ENCODE results near the gene STX8.

STX8 gene

GRCh38 chr17:9444687-9445086, 130.9 kb downstream of the STX8 start:
- no peak for DNase-seq

GRCh38 chr17:9443811-9444210, 131.8 kb downstream of the STX8 start:
- no peak for DNase-seq

- DNase-seq: no peak
Measured at GRCh38 chr17:9439851-9440250, 135.8 kb downstream of the STX8 start.

GRCh38 chr17:9436630-9437029, 139.0 kb downstream of the STX8 start:
- no peak for DNase-seq

- no peak for DNase-seq
Measured at GRCh38 chr17:9435165-9435564, 140.5 kb downstream of the STX8 start.

- no peak for DNase-seq
Measured at GRCh38 chr17:9434642-9435057, 141.0 kb downstream of the STX8 start.

- no peak for DNase-seq
Measured at GRCh38 chr17:9432934-9433421, 142.6 kb downstream of the STX8 start.

GRCh38 chr17:9432134-9432885, 143.3 kb downstream of the STX8 start:
- no peak for DNase-seq

GRCh38 chr17:9431620-9432019, 144.0 kb downstream of the STX8 start:
- DNase-seq: no peak

GRCh38 chr17:9427465-9428315, 147.9 kb downstream of the STX8 start:
- DNase-seq: no peak

GRCh38 chr17:9424071-9424640, 151.5 kb downstream of the STX8 start:
- DNase-seq: no peak

GRCh38 chr17:9421525-9421924, 154.1 kb downstream of the STX8 start:
- DNase-seq: no peak

GRCh38 chr17:9419932-9420453, 155.6 kb downstream of the STX8 start:
- no peak for DNase-seq

- DNase-seq: no peak
Measured at GRCh38 chr17:9414471-9414870, 161.1 kb downstream of the STX8 start.

- no peak for DNase-seq
Measured at GRCh38 chr17:9410737-9411136, 164.9 kb downstream of the STX8 start.

- DNase-seq: no peak
Measured at GRCh38 chr17:9410301-9410700, 165.3 kb downstream of the STX8 start.

- DNase-seq: no peak
Measured at GRCh38 chr17:9409878-9410277, 165.7 kb downstream of the STX8 start.

GRCh38 chr17:9408868-9409829, 166.5 kb downstream of the STX8 start:
- no peak for DNase-seq

- no peak for DNase-seq
Measured at GRCh38 chr17:9408381-9408780, 167.2 kb downstream of the STX8 start.

GRCh38 chr17:9406046-9406606, 169.5 kb downstream of the STX8 start:
- no peak for DNase-seq
